Common myeloid progenitor, CD34-positive (primary cell): ENCODE data around the gene KCNN1.
"Not testable (repeated sequence)": the region's sequence is repeated elsewhere in the genome, so short reads cannot be mapped to it uniquely, and the experiment has no call there.

Experiments used
- CTCF ChIA-PET: fragments of 350-600 bp; sonication (Branson Sonifier 250); formaldehyde crosslinking; loops from one replicate; lab custom pipeline; 2021; ENCODE audit warnings: antibody characterized with exemption; lab: Charles Lee
- POLR2A ChIA-PET: fragments of 350-600 bp; sonication (Branson Sonifier 250); formaldehyde crosslinking; loops from one replicate; lab custom pipeline; 2021; ENCODE audit warnings: antibody characterized with exemption; lab: Charles Lee
- DNase-seq, 3 donors: peaks; one replicate each; pipeline versions ENCODE4 v3.0.0 to v3.0.0-alpha.2; 2013
- H3K27ac ChIP-seq, 2 experiments: 1 replicate in 1 of 2; 2 replicates in 1 of 2; pipeline ENCODE4 v1.7.0; 2013; ENCODE audit warnings: inconsistent platforms in 2 of 2, low read length in 2 of 2, mild to moderate bottlenecking in 2 of 2, low read depth in 1 of 2, moderate library complexity in 1 of 2; ENCODE audit not compliant: severe bottlenecking in 2 of 2, insufficient read depth in 1 of 2, poor library complexity in 1 of 2
- H3K27me3 ChIP-seq, 5 experiments: replicated peaks in 2 of 5; 1 replicate in 3 of 5; 2 replicates in 2 of 5; pipeline versions ENCODE4 v1.6.1 to v1.7.0; 2013; ENCODE audit warnings: low read length in 4 of 5, mild to moderate bottlenecking in 2 of 5, moderate library complexity in 2 of 5, inconsistent platforms in 1 of 5; ENCODE audit not compliant: insufficient read depth in 5 of 5, control insufficient read depth in 4 of 5
- H3K36me3 ChIP-seq, 4 experiments: 1 replicate in 2 of 4; 2 replicates in 2 of 4; pipeline versions ENCODE4 v1.6.1 to v1.7.0; 2013; ENCODE audit warnings: low read length in 3 of 4, control low read depth in 1 of 4, mild to moderate bottlenecking in 1 of 4; ENCODE audit not compliant: control insufficient read depth in 4 of 4, insufficient read depth in 4 of 4
- H3K4me1 ChIP-seq, 4 experiments: 1 replicate in 3 of 4; 2 replicates in 1 of 4; pipeline versions ENCODE4 v1.6.1 to v1.7.1; 2013; ENCODE audit warnings: low read length in 3 of 4, mild to moderate bottlenecking in 3 of 4, control low read depth in 1 of 4, inconsistent platforms in 1 of 4, moderate library complexity in 1 of 4; ENCODE audit not compliant: control insufficient read depth in 4 of 4, insufficient read depth in 4 of 4; ENCODE audit errors: control extremely low read depth in 1 of 4
- H3K4me3 ChIP-seq, 7 experiments: 1 replicate in 4 of 7; 2 replicates in 3 of 7; pipeline versions ENCODE4 v1.5.1 to v1.7.0; 2013; ENCODE audit warnings: mild to moderate bottlenecking in 7 of 7, low read length in 6 of 7, moderate library complexity in 6 of 7, inconsistent platforms in 2 of 7, low read depth in 2 of 7, control low read depth in 1 of 7; ENCODE audit not compliant: insufficient read depth in 4 of 7, control insufficient read depth in 1 of 7; ENCODE audit errors: extremely low read depth in 1 of 7
- H3K9me3 ChIP-seq, 5 experiments: 1 replicate in 4 of 5; 2 replicates in 1 of 5; pipeline versions ENCODE4 v1.6.1 to v1.7.1; 2013; ENCODE audit warnings: low read length in 4 of 5, mild to moderate bottlenecking in 2 of 5, inconsistent platforms in 1 of 5, low read depth in 1 of 5, moderate library complexity in 1 of 5; ENCODE audit not compliant: control insufficient read depth in 4 of 5, insufficient read depth in 2 of 5; ENCODE audit errors: control extremely low read depth in 1 of 5
- WGBS: methylation state at CpG from one replicate; pipeline ENCODE4 v1.1.5; 2013; ENCODE audit not compliant: insufficient coverage; 5-methylcytosine and 5-hydroxymethylcytosine counted together

KCNN1 gene

GRCh38 chr19:18000915-18001776, 34.2 kb downstream of the KCNN1 start:
- Histone ChIP-seq H3K4me1 (peaks cover 0 to 29% (median 23%) of the 10 kb centered on the region in 4 experiments), H3K27me3 (no peaks in the 10 kb centered on the region), H3K27ac (peak overlapping the region; percentile 33 to 82), H3K36me3 (peaks cover 0 to 3% (median 0%) of the 10 kb centered on the region in 4 experiments), H3K4me3 (peak overlapping the region; percentile 55 to 83 (median 75)), H3K9me3 (no peaks in the 10 kb centered on the region)
- ChIA-PET CTCF (interaction anchor here (0.6 to 8.7 kb wide), 9 partner anchors 9 to 107 kb away, joined by 3 to 209 read pairs (median 3); partner anchors contain the start of gene CCDC124), POLR2A (interaction anchor here (1.0 to 1.6 kb wide), 7 partner anchors 14 to 180 kb away, joined by 3 to 9 read pairs (median 7); no protein-coding TSS in a partner anchor)
- DNase-seq, result peak; percentile 92 to 96 (median 94)
- WGBS, result 0% methylated on average over 102 of the region's 105 CpGs

- Histone ChIP-seq H3K4me3 (peak overlapping the region; percentile 55 to 83 (median 75)), H3K27ac (peak overlapping the region; percentile 33 to 82), H3K9me3 (no peaks in the 10 kb centered on the region), H3K27me3 (no peaks in the 10 kb centered on the region), H3K36me3 (peaks cover 0 to 3% (median 3%) of the 10 kb centered on the region in 4 experiments), H3K4me1 (peaks cover 0 to 29% (median 25%) of the 10 kb centered on the region in 4 experiments)
- ChIA-PET CTCF (interaction anchor here (0.6 to 8.7 kb wide), 7 partner anchors 10 to 65 kb away, joined by 3 to 209 read pairs (median 4); partner anchors contain the start of gene CCDC124), POLR2A (interaction anchor here (1.1 to 1.6 kb wide), 4 partner anchors 13 to 179 kb away, joined by 3 to 9 read pairs (median 6); no protein-coding TSS in a partner anchor)
- 11% methylated on average over 15 of the region's 15 CpGs for WGBS
- DNase-seq, result no peak
Observed at GRCh38 chr19:18001777-18002345, 35.0 kb downstream of the KCNN1 start.

- Histone ChIP-seq H3K9me3 (no peaks in the 10 kb centered on the region), H3K4me1 (peaks cover 2 to 34% (median 30%) of the 10 kb centered on the region in 4 experiments), H3K4me3 (peak overlapping the region; percentile 55 to 83 (median 75)), H3K27ac (peak overlapping the region in 1 of 2 experiments; percentile 82), H3K27me3 (no peaks in the 10 kb centered on the region), H3K36me3 (peaks cover 0 to 8% (median 3%) of the 10 kb centered on the region in 4 experiments)
- ChIA-PET CTCF (interaction anchor here (0.8 to 12.5 kb wide), 5 partner anchors 11 to 58 kb away, joined by 3 to 197 read pairs (median 4); no protein-coding TSS in a partner anchor), POLR2A (no interaction called here)
- WGBS, result 30% methylated on average over 17 of the region's 27 CpGs
- peak in 2 of 3 donors; percentile 69 to 76 for DNase-seq
Observed at GRCh38 chr19:18002347-18002850, 35.5 kb downstream of the KCNN1 start.

GRCh38 chr19:18005750-18006149, 38.8 kb downstream of the KCNN1 start:
- H3K4me3 ChIP-seq, DNase-seq, H3K27me3 ChIP-seq, H3K27ac ChIP-seq, H3K9me3 ChIP-seq: not testable (repeated sequence)
- CTCF ChIA-PET, result interaction anchor here (12.5 kb wide), 1 partner anchor 54 kb away, joined by 197 read pairs; no protein-coding TSS in a partner anchor
- POLR2A ChIA-PET, result interaction anchor here (0.8 kb wide), 1 partner anchor 53 kb away, joined by 4 read pairs; no protein-coding TSS in a partner anchor
- H3K4me1 ChIP-seq, result peaks cover 2 to 54% (median 46%) of the 10 kb centered on the region in 4 experiments
- 91% methylated on average over 8 of the region's 35 CpGs for WGBS
- H3K36me3 ChIP-seq, result peaks cover 8 to 37% (median 19%) of the 10 kb centered on the region in 4 experiments

GRCh38 chr19:18007044-18007916, 40.4 kb downstream of the KCNN1 start:
- ChIA-PET POLR2A (interaction anchor here (0.6 to 3.8 kb wide), 7 partner anchors 13 to 51 kb away, joined by 4 to 32 read pairs (median 8); no protein-coding TSS in a partner anchor), CTCF (interaction anchor here (0.7 to 12.5 kb wide), 18 partner anchors 10 to 151 kb away, joined by 3 to 197 read pairs (median 4); no protein-coding TSS in a partner anchor)
- peak; percentile 70 to 79 (median 74) for DNase-seq
- Histone ChIP-seq H3K9me3 (no peaks in the 10 kb centered on the region), H3K27ac (peak overlapping the region in 1 of 2 experiments; percentile 50), H3K36me3 (peaks cover 10 to 46% (median 27%) of the 10 kb centered on the region in 4 experiments), H3K27me3 (no peaks in the 10 kb centered on the region), H3K4me1 (peaks cover 2 to 44% (median 37%) of the 10 kb centered on the region in 4 experiments), H3K4me3 (peak overlapping the region; percentile 35 to 85 (median 59))
- 1% methylated on average over 46 of the region's 46 CpGs for WGBS
